ENCODE measurements around the gene LRRN2.
"Not testable (repeated sequence)": the region's sequence is repeated elsewhere in the genome, so short reads cannot be mapped to it uniquely, and the experiment has no call there.

LRRN2 gene

GRCh38 chr1:204658295-204658694, 27.2 kb downstream of the LRRN2 start:
- no peak for DNase-seq

GRCh38 chr1:204653590-204654340, 31.8 kb downstream of the LRRN2 start:
- no peak for DNase-seq

- no peak for DNase-seq
Observed at GRCh38 chr1:204652497-204652896, 33.0 kb downstream of the LRRN2 start.

- no peak for DNase-seq
Observed at GRCh38 chr1:204651843-204652421, 33.6 kb downstream of the LRRN2 start.

GRCh38 chr1:204650911-204651570, 34.5 kb downstream of the LRRN2 start:
- no peak for DNase-seq

GRCh38 chr1:204649721-204650521, 35.6 kb downstream of the LRRN2 start:
- no peak for DNase-seq

GRCh38 chr1:204648576-204648975, 37.0 kb downstream of the LRRN2 start:
- no peak for DNase-seq

GRCh38 chr1:204647805-204648153, 37.8 kb downstream of the LRRN2 start:
- no peak for DNase-seq

- no peak for DNase-seq
Observed at GRCh38 chr1:204647114-204647804, 38.3 kb downstream of the LRRN2 start.

GRCh38 chr1:204645666-204646065, 39.9 kb downstream of the LRRN2 start:
- no peak for DNase-seq

- DNase-seq: no peak
Observed at GRCh38 chr1:204645251-204645650, 40.3 kb downstream of the LRRN2 start.

- no peak for DNase-seq
Observed at GRCh38 chr1:204643503-204643902, 42.0 kb downstream of the LRRN2 start.

GRCh38 chr1:204641936-204642335, 43.6 kb downstream of the LRRN2 start:
- no peak for DNase-seq

- DNase-seq: no peak
Observed at GRCh38 chr1:204641455-204641854, 44.1 kb downstream of the LRRN2 start.

GRCh38 chr1:204640578-204640977, 45.0 kb downstream of the LRRN2 start:
- DNase-seq: no peak

GRCh38 chr1:204634260-204634910, 51.2 kb downstream of the LRRN2 start:
- no peak for DNase-seq

- DNase-seq: no peak
Observed at GRCh38 chr1:204633665-204634064, 51.9 kb downstream of the LRRN2 start.

GRCh38 chr1:204630132-204630905, 55.2 kb downstream of the LRRN2 start:
- DNase-seq: no peak

GRCh38 chr1:204629459-204629858, 56.1 kb downstream of the LRRN2 start:
- not testable (repeated sequence) for DNase-seq

- no peak for DNase-seq
Observed at GRCh38 chr1:204628868-204629267, 56.7 kb downstream of the LRRN2 start.

- DNase-seq: no peak
Observed at GRCh38 chr1:204627436-204627835, 58.1 kb downstream of the LRRN2 start.

Data from stimulated activated CD4-positive, alpha-beta T cell treated with anti-CD3 and anti-CD28 coated beads, Interleukin-12 subunit alpha, Interleukin-12 subunit beta, amount 100 ng/mL, for 4 hours (primary cell).